Hematopoietic multipotent progenitor cell (in vitro differentiated cells): ENCODE results near the gene NOX5. TPM values are rescaled to one million over a fixed set of nuclear protein-coding genes. Genes with fewer than 3 reads are reported as not detected.

Experiments
- DNase-seq, 3 donors: peaks; one replicate each; pipeline ENCODE4 v3.0.0-alpha.2; 2011 to 2015; ENCODE audit warnings: low read depth in 2 of 3, low spot score in 2 of 3
- total RNA-seq: library from RNA; depleted of rRNA; stranded (reverse); fragments of >200 nt; gene quantifications from one replicate; pipeline ENCODE4 v1.2.3, GENCODE V29; 2012

Gene NOX5
- total RNA-seq, 1 donor = under 0.01 TPM

DNA sequence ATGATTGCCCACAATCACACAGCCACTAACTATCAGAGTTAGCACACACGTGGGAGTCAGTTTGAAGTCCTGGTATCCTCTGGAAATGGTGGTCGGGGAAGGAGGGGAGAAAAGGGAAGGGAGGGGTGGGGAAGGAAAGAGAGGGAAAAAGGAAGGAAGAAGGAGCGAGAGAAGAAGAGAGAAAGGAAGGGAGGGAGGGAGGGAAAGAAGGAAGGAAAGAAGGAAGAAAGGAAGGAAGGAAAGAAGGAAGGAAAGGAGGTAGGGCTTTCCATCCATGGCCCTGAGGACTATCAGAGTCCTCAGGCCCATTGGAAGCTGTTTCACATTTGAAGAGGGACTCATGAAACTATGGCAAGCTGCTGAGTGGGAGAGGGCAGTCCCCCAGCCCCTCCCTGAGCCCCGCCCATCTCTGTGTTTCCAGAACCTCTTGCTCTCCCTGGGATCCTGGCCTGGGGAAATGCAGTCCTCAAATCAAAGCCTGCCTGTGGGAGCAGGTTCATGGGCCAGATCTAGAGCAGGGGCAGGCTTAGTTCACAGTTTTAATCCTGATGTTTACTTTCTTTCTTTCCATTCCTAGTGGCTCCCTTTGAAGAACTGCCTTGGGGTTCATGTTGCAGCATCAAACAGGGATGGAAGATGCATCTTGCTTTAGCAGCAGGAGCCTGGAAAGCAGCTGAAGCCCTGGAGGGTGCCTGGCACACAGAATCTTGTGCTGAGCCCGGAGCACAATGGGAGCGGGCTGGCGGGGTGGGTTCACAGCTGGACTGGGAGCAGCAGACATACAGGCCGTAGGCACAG, 79.8 kb downstream of the NOX5 start:
- no peak for DNase-seq

GRCh38 chr15:69095274-69095673, 80.8 kb downstream of the NOX5 start:
- DNase-seq = no peak

- DNase-seq = no peak
Measured at GRCh38 chr15:69096196-69096595, 81.7 kb downstream of the NOX5 start.

- no peak for DNase-seq
Measured at GRCh38 chr15:69096626-69097025, 82.1 kb downstream of the NOX5 start.

DNA sequence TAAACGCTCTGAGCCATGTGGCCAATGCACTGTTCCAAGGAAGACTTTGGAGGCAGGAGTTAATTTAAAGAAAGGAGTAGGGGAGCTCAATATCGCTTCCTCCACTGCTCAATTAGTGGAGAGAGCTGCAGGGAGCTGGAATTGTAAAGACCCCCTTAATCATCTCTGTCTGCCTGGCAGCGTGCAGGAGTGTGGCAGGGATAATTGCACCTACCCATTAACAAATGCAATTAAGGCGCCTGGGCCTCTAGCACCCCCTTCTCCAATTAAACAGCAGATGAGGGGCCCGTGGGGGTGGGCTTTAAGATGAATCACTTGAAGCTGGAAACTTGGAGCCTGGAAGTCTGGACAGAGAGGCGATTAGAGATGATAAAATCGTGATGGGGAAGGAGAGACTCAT, 84.3 kb downstream of the NOX5 start:
- no peak for DNase-seq

- peak in 1 of 3 donors; percentile 38 for DNase-seq
Measured at GRCh38 chr15:69099941-69100340, 85.4 kb downstream of the NOX5 start.

DNA sequence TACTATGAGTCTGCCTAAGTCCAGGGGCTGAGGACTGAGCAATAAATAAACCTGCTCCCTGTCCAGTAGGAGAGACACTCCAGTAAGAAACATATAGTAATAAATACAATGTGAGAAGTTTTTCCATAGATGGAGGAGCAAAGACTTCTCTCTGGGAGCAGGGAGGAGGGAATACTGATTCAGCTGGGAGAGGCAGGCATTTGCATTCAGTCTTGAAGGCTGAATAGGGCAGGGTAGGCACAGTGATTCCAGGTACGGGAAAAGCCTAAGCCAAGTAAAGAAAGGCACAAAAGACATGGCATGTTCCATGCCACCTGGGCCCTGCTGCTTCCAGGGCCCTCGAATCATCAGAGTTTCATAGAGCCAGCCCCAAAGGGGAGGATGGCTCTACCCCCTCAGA, 86.3 kb downstream of the NOX5 start:
- no peak for DNase-seq

- no peak for DNase-seq
Measured at GRCh38 chr15:69104050-69104750, 89.7 kb downstream of the NOX5 start.

DNA sequence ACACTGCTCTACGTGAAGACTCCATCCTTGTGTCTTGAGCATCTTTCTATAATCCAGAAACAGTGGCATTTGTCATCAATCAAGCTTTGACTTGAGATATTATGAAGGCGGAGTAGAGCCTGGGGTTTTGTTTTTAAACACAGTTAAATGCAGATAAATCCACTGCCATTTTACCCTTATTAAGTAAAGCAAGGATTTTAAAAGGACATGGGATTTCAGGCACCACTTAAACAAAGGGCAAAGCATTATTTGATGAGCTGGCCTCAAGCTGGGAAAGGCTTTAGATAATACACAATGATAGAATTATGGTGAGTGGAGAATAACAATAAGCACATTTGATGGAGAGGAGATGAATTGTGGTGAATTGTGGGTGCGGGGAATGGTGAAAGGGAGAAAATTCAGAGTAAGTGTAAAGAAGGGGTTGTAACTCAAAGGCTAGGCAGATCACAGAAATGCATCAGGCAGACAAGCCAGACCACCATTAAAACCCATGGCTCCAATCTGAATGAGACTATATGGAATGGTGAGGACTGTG, 91.0 kb downstream of the NOX5 start:
- no peak for DNase-seq

GRCh38 chr15:69107025-69107620, 92.6 kb downstream of the NOX5 start:
- no peak for DNase-seq

Other genes starting within 250 kb of the NOX5 start
- gene ANP32A, start 193.8 kb upstream of the NOX5 start, total RNA-seq = 38.5 TPM
- gene SPESP1, start 84.2 kb upstream of the NOX5 start, total RNA-seq = 0.81 TPM
- 7.3 TPM for gene GLCE, start 145.9 kb downstream of the NOX5 start, total RNA-seq